Measurements from ENCODE around the gene SESN1.
"Not testable (repeated sequence)": the region's sequence is repeated elsewhere in the genome, so short reads cannot be mapped to it uniquely, and the experiment has no call there.

Gene SESN1

GRCh38 chr6:108987156-108987555, 107.5 kb downstream of the SESN1 start:
- Histone ChIP-seq H3K4me3 (replicated peaks; ENCODE audit: insufficient read depth, low read length) (no peak overlapping the region), H3K27me3 (ENCODE audit: insufficient read depth, poor library complexity, severe bottlenecking) (no peaks in the 10 kb centered on the region), H3K27ac (replicated peaks) (no peak overlapping the region)
- DNase-seq (ENCODE audit: low read depth in 1 of 2, low spot score in 1 of 2), result no peak
- TF ChIP-seq GABPA (IDR thresholded peaks at IDR 0.05; ENCODE audit: low read depth) (no peak), REST (IDR thresholded peaks at IDR 0.05; ENCODE audit: insufficient replicate concordance, low read depth) (no peak)

DNA sequence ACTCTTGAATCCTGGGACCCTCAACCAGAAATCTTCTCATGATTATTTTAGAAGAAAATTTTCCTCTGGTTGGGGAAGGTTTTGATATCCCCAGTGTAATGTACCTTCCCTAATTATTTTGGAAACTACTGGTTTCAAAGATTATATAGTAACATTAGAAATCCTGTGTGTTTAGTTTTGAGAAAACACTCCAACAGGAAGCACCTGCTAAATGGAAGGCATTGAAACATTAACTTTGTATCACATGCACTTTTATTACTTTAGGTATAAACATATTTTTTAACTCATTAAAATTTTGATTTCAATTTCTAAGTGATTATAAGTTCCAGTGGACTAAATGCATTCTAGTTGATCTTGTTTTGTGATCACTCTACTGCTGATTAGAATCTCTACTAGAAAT, 109.3 kb downstream of the SESN1 start:
- no peak overlapping the region for H3K4me3 ChIP-seq (replicated peaks; ENCODE audit: insufficient read depth, low read length)
- no peak for TF ChIP-seq REST (IDR thresholded peaks at IDR 0.05; ENCODE audit: insufficient replicate concordance, low read depth)
- no peak for TF ChIP-seq SPI1 (IDR thresholded peaks at IDR 0.05; ENCODE audit: borderline replicate concordance, low read depth)
- no peak for TF ChIP-seq GABPA (IDR thresholded peaks at IDR 0.05; ENCODE audit: low read depth)
- TF ChIP-seq POLR2AphosphoS5 (IDR thresholded peaks at IDR 0.05; ENCODE audit: low read depth), result no peak
- TF ChIP-seq, protein P1, sequence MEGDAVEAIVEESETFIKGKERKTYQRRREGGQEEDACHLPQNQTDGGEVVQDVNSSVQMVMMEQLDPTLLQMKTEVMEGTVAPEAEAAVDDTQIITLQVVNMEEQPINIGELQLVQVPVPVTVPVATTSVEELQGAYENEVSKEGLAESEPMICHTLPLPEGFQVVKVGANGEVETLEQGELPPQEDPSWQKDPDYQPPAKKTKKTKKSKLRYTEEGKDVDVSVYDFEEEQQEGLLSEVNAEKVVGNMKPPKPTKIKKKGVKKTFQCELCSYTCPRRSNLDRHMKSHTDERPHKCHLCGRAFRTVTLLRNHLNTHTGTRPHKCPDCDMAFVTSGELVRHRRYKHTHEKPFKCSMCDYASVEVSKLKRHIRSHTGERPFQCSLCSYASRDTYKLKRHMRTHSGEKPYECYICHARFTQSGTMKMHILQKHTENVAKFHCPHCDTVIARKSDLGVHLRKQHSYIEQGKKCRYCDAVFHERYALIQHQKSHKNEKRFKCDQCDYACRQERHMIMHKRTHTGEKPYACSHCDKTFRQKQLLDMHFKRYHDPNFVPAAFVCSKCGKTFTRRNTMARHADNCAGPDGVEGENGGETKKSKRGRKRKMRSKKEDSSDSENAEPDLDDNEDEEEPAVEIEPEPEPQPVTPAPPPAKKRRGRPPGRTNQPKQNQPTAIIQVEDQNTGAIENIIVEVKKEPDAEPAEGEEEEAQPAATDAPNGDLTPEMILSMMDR (IDR thresholded peaks at IDR 0.05; ENCODE audit: insufficient read depth, low read length), result no peak
- DNase-seq (ENCODE audit: low read depth in 1 of 2, low spot score in 1 of 2), result no peak
- no peaks in the 10 kb centered on the region for H3K27me3 ChIP-seq (ENCODE audit: insufficient read depth, poor library complexity, severe bottlenecking)
- H3K27ac ChIP-seq (replicated peaks), result no peak overlapping the region

- TF ChIP-seq SPI1 (IDR thresholded peaks at IDR 0.05; ENCODE audit: borderline replicate concordance, low read depth), result no peak
- no peak for DNase-seq (ENCODE audit: low read depth in 1 of 2, low spot score in 1 of 2)
- Histone ChIP-seq H3K4me3 (replicated peaks; ENCODE audit: insufficient read depth, low read length) (no peak overlapping the region), H3K27me3 (ENCODE audit: insufficient read depth, poor library complexity, severe bottlenecking) (no peaks in the 10 kb centered on the region), H3K27ac (replicated peaks) (no peak overlapping the region)
These were observed 111.5 kb downstream of the SESN1 start for GRCh38 chr6:108983151-108983550.

DNA sequence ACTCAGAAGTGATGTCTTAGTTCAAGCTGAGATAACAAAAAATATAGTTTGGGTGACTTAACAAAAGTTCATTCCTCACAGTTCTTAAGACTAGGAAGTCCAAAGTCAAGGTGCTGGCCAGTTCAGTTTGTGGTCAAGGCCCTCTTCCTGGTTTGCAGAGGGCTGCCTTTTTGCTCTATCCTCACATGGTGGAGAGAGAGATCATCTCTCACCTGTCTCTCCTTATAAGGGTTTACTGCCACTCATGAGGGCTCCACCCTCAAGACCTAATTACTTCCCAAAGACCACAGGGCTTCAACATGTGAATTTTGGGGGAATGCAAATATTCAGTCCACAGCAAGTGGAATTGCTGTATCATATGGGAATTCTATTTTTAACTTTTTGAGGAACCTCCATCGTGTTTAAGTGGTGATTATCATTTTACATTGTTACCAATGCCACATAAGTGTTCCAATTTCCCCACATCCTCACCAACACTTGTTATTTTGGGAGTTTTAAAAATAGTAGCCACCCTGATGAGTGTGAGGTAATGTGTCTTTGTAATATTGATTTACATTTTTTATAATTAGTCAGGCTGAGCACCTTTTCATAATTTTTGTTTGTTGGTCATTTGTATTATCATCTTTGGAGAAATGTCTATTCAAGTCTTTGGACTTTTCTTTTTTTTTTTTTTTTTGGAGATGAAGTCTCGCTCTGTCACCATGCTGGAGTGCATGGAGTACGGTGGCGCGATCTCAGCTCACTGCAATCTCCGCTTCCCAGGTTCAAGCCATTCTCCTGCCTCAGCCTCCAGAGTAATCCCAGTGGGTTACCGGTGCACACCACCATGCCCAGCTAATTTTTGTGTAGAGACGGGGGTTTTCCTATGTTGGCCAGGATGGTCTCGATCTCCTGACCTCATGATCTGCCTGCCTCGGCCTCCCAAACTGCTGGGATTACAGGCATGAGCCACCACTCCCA, 112.2 kb downstream of the SESN1 start:
- H3K4me3 ChIP-seq (replicated peaks; ENCODE audit: insufficient read depth, low read length), result no peak overlapping the region
- TF ChIP-seq SPI1 (IDR thresholded peaks at IDR 0.05; ENCODE audit: borderline replicate concordance, low read depth) (no peak), POLR2AphosphoS5 (IDR thresholded peaks at IDR 0.05; ENCODE audit: low read depth) (no peak), GABPA (IDR thresholded peaks at IDR 0.05; ENCODE audit: low read depth) (no peak), REST (IDR thresholded peaks at IDR 0.05; ENCODE audit: insufficient replicate concordance, low read depth) (no peak)
- TF ChIP-seq, protein P1 (IDR thresholded peaks at IDR 0.05; ENCODE audit: insufficient read depth, low read length), result no peak
- no peaks in the 10 kb centered on the region for H3K27me3 ChIP-seq (ENCODE audit: insufficient read depth, poor library complexity, severe bottlenecking)
- H3K27ac ChIP-seq (replicated peaks), result no peak overlapping the region
- no peak for DNase-seq (ENCODE audit: low read depth in 1 of 2, low spot score in 1 of 2)

GRCh38 chr6:108978638-108979037, 116.0 kb downstream of the SESN1 start:
- not testable (repeated sequence) for H3K4me3 ChIP-seq (replicated peaks; ENCODE audit: insufficient read depth, low read length); DNase-seq (ENCODE audit: low read depth in 1 of 2, low spot score in 1 of 2); H3K27me3 ChIP-seq (ENCODE audit: insufficient read depth, poor library complexity, severe bottlenecking); H3K27ac ChIP-seq (replicated peaks)

All from HL-60 (cell line).